Lung microvascular endothelial cell (primary cell): Measurements from ENCODE around the gene PLRG1. TPM values are rescaled to one million over a fixed set of nuclear protein-coding genes. Genes with fewer than 3 reads are reported as not detected.

Experiments
- DNase-seq, 2 donors: peaks; one replicate each; pipeline versions ENCODE4 v3.0.0 to v3.0.0-alpha.2; 2010; ENCODE audit warnings: low read depth in 2 of 2
- total RNA-seq: library from RNA; depleted of rRNA; stranded (reverse); fragments of >200 nt; gene quantifications from 2 replicates; pipeline ENCODE4 v1.2.1, GENCODE V29; 2014

Gene PLRG1
- total RNA-seq, 1 donor from 2014 or later: 46.6 TPM

DNA sequence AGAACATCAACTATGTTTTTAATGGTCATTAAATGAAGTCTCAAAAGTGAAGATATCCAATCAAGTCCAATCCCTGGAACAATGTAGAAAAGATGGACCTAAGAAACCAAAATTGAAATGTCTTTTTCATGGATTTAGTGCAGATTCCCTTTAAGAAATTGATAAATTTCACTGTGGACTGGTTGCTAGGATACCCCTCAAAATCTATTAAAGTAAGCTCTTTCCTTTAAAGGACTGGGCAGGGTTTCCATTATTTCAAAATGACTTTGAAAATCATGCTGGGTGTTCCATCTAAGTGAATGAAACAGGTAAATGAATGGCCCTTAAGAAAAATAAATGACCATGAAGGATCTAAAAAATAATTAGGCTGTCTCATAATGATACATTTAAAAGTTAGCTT, 28.6 kb downstream of the PLRG1 start:
- no peak for DNase-seq

DNA sequence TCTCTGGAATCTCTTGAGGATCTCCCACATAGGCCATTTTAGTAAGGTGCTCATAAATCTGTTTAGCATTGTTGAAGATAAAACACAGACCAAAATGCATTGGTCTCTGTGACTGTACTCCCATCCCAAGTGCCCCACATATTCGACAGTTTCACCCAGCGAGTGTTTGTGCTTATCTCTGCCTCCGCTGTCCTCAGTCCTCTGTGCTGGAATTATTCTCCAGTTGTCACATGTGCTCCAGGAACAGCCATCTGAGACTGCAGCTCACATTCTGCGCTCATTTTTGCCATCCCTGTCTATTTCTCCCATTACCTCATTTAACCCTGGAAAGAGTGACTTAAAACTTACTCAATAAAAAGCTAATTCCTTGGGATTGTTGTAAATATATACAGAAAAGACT, 31.0 kb downstream of the PLRG1 start:
- no peak for DNase-seq

DNA sequence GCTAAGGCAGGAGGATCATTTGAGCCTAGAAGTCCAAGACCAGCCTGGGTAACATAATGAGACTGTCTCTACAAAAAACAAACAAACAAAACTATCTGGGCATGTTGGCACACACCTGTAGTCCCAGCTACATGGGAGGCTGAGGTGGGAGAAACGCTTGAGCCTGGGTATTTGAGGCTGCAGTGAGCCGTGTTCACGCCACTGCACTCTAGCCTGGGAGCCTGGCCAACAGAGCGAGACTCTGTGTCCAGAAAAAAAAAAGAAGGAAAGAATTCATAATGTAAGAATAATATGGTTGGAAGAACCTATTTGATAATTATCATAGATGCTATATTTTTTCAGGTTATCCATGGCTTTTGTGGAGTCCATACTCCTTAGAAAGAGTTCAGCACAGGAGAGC, 32.6 kb downstream of the PLRG1 start:
- DNase-seq: no peak

DNA sequence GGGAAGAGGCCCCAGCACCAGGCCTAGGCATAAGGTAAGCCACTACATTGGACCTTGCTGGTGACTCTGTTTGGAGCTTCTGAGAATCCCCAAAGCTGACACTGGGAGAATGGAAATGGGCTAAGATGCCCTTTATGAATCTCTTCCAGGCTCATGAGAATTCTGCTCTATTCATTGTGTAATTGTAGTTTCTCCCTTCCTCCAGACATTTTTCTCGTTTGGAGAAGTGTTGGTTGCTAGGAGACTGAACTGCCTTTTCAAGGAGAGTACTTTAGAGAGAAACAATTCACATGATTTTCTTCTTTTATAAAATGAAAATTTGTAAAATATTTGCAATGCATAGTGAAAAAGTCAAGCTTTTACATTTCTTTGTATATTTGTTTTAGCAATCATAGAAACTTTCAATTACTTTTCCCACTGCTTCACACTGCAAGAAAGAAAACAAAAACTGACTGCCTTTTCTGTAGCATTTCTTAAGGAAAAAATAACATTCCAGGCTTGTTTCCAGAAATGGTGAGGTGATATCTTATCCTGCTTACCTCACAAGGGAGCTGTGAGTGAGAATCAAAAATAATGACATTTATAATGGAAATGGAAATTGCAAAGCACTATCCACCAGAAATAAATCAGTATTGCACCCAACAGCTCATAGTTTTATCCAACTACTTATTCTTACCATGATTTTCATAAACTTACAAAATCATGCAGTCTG, 33.7 kb downstream of the PLRG1 start:
- no peak for DNase-seq

DNA sequence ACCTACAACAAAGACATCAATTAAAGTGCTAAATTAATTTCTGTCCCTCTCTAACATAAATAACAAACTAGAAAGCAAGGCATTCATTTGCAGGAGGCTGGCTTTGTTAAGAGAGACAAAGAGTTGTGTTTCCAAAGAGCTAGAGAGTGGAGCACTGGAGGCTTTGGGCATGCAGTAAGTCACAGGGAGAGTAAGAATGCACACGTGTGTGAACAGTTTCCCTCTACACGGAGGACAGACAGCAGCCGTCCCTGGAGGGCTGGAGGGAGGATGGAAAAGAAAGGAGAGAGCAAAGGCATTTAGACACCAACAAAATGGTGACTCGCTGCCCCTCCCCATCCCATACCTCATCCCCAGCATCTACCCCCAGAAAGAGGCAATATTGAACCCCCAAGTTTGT, 38.2 kb downstream of the PLRG1 start:
- no peak for DNase-seq

DNA sequence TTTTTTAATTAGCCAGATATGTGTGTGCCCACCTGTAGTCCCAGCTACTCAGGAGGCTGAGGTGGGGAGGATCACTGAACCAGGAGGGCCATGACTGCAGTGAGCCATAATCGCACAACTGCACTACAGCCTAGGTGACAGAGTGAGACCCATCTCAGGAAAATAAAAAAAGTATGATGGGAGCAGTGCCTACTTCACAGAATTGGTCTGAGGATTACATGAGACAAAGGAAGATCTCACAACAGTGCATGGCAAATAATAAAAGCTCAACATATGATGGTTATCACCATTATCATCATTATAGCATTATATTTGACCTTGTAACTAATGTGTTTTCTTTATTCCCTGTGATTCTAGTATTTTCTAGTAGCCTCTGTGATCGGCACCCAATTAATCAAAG, 38.7 kb downstream of the PLRG1 start:
- no peak for DNase-seq

DNA sequence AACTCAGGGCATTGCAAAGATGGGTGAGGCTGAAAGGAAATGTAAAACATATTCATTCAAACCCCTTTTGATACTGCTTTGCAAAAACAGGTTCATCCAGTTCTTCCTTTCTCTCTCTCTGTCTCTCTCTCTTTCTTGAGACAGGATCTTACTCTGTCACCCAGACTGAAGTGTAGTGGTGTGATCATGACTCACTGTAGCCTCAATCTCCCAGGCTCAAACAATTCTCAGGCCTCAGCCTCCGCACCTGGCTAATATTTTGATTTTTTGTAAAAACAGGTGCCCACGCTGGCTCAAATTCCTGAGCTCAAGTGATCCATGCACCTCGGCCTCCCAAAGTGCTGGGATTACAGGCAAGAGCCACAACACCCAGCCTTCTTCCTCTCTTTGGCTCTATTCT, 43.0 kb downstream of the PLRG1 start:
- no peak for DNase-seq

DNA sequence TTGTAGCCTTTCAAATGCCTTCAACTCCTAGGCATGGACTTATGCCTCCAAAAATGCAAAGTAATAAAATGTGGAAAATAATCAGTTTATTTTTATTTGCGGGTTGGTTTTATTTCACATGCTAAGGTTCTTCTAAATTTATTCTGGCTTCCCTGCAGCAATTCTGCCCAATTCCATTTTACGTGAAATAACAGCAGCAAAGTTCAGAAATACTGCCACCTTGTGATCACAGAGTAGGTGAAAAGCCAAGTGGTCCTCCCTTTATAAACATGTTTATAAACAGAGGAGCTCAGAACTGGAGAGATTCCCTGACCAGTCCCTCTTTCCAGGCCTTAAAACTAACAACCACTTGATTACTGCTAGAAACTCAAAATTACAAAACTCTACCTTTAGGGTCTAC, 43.9 kb downstream of the PLRG1 start:
- peak; percentile 24 to 68 for DNase-seq

DNA sequence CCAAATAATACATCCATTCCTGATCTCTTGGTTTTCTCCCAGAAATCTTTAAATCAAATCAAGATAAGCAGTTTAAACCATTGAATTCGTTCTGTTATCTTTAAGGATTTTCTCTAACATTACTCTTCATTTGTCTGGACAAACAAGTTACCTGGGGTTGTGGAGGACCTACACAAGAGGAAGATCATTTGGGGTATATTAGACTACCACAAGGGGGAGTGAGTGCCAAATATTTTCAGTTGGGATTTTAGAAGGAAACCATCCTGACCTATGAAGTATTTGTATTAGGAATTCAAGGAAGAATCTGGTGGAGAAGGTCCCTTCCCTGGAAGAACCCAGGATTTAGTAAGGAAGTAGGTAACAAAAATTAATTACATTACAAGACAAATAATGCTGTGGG, 46.6 kb downstream of the PLRG1 start:
- peak; percentile 8 to 31 for DNase-seq

DNA sequence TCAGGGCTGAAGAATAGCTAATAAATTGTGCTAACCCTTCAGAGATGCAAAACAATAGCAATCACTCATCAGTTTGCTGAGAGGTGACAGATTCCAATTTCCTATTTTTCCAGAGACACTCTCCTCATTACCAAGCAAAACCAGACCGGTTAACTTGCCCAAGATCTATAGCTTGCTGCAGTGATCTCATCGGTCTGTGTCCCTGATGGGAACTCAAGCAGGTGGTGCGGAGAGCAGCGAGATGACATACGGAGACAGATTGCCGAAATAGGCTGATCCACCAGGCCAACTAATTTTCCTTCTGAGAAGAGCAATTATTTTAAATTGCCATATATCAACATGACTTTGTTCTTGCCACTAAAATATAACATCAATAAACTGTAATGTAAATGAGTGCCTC, 48.1 kb downstream of the PLRG1 start:
- DNase-seq: no peak

DNA sequence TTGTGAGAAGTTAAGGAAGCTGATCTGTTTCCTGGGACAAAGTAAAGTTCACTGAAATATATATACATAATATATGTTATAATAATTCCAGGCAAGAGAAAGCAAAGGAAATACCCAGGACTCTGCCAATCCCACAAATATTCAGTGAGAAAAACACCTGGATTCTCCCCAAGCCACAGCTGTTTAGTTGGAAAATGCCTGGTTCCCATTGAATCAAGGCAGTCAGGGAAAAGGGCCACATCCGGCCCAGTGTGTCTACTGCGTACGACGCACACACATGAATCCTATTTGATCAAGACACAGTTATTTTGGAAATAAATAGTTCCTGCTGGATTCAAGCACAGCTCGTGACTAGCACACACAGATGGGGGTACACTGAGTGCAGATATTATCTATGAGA, 52.3 kb downstream of the PLRG1 start:
- peak in 1 of 2 donors; percentile 30 for DNase-seq

DNA sequence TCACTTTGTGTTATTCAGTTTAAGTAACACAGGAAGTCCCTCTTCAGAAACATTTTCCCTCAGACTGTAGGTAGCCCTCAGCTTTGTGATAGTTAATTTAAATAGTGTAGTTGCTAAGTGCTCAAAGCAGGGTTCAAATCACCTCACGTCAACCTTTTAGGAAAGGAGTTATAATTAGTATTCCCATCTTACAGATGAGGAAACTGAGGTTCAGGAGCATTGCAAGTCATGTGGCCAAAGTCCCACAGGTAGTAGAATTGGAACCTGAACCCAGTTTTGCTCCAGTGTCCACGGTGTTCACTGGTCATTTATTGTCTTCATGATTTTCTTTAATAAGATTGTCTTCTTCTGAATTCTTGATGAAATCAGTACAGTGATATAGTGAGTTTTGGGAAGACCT, 54.3 kb downstream of the PLRG1 start:
- no peak for DNase-seq

DNA sequence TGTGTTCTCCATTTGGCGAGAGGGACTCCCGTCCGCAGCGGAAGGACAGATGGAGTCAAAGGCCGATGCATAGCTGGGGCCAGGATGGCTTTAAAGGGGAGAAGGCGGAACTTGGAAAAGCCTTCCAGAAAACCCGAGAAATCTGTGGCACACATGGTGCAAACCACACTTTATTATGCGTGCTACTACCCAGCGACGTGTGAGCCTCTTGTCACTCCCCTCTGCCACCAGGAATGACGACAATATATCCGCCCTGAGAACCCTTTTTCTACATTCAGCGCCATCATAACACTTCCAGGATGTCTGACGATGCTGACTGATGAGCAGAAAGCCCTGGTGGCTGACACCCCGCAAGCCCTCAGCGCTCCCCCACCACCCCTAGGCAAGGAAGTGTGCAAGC, 57.9 kb downstream of the PLRG1 start:
- DNase-seq: no peak

DNA sequence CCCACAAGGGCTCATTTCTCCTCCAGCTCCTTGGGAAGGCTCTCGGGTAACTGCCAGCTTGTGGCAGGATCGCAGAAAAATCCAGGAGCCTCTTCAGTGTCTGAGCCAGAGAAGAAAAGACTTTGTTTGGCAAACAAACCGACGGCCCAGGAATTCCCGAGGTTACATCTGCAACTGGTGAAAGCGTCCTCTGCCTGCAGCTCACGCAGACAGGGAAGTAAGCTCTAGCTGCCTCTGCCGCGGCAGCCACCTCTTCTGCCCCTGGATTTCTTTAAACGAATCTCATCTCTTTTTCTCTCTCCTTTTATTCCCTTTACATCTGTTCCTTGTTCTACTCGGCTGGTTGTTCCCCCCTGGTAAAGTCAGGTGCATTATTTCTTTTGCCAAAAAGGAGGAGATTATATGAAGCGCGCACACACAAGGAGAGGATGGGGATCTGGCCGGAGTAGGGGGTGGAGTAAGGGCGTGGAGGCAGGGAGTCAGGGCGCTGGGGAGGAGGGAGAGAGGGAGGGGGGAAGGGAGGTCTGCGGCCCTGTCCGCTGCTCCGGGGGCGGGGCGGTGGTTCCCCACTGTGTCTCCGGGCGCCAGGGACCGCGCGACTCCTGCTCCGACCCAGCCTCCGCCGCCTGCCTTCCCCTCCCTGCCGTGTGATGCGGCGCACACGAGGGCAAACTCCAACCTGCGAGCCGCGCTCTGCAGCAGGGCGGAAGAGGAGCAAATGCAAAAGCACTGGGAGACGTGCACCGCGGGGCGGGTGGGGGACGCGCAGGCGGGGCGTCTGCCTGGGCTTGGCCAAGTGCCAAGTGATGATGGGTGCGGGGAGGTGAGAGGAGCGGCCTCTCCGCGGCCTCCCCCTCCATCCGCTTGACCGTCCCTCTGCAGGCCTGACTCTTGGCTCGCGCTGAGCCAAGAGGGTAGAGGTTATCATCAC, 58.6 kb downstream of the PLRG1 start, which contains the start of gene DCHS2:
TSS of gene DCHS2 (minus strand) at position 459 of the 931 bp plus-strand sequence. CDS start at position 15, 444 bp downstream.
- DNase-seq: peak in 1 of 2 donors; percentile 15

DNA sequence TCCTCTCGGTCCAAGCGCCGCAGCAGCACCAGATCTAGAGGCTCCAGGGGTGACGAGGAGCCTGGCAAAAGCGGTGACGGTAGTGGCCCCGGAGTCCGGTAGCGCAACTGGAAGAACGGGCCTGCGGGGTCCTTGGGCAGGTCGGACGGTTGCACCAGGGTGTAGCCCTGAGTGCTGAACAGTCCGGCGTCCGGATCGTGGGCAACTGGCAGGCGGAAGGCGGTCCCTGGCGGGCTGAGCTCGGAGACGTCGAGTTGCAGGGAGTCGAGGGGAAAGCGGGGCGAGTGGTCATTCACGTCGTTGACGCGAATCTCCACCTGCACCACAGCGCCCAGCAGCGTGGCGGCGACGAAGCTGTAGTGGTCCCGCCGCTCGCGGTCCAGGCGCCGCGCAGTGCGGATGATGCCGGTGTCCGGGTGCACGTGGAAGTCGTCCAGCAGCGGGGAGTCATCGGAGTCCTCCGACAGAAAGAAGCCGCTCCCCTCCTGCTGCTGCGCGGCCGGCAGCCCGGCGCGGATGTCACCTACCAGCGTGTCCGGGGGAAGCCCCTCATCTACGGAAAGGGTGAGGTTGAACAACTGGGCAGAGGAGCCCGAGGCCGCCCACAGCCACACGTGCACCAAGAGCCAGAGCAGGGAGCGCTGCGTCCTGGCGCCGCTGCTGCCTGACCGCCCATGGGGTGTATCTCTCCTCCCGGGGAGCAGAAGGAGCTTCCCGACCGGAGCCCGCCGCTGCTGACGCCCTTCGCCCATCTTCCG, 59.4 kb downstream of the PLRG1 start:
- peak in 1 of 2 donors; percentile 8 for DNase-seq

DNA sequence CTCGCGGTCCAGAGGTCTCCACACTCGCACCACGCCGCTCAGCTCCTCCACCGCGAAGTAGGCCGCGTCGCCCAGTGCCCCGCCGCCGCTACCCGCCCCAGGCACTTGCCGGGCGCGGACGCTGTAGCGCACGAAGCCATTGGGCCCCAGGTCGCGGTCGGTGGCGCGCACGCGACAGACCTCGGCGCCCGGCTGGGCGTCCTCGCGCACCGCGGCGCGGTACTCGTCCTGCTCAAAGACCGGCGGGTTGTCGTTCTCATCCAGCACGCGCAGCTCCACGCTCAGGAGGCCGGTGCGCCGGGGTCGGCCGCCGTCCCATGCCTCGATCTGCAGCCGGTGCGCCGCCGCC, 60.0 kb downstream of the PLRG1 start:
- no peak for DNase-seq

DNA sequence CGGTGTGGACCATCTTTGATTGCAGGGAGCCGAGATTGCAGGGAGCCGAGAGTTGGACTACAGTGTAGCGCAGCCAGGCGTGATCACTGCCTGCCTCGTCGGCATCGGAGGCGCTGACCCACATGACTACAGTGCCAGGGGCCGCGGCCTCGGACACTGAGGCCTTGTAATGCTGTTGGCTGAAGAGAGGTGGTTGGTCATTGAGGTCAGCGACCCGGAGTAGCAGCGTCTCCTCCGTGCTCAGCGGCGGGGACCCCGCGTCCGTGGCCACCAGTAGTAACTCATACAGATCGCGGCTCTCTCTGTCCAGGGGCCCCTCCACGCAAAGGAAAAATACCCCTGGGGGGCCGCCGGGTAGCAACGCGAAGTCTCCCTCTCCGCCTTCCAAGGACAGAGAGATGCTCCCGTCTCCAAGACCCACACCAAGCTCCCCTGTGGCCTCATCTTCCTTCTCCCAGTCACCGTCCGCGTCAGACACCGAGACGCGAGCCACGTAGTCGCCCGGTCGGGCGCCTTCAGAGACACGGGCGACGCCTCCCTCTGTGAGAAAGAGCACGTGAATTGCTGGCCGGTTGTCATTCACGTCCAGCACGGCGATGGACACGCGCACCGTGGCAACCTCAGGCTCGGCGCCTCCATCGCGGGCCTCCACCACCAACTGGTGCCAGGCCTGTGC, 60.5 kb downstream of the PLRG1 start:
- no peak for DNase-seq

DNA sequence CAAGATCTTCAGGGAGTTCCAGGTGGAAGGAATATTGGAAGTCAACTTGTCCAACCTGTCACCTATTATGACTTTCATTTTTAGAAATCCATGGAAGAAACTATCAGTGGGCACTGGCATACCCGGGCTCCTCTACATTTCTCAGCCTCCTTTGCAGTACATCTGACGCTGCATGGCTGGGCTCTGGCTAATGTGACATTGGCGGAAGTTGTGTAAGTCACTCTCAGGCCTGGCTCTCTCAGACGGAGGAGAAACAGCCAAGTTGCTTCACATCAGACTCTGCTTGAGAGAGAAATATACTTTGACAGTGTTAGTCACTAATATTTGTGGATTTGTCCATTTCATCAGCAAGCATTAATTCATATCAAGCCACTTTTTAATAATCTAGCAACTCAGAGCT, 63.1 kb downstream of the PLRG1 start:
- DNase-seq: no peak

DNA sequence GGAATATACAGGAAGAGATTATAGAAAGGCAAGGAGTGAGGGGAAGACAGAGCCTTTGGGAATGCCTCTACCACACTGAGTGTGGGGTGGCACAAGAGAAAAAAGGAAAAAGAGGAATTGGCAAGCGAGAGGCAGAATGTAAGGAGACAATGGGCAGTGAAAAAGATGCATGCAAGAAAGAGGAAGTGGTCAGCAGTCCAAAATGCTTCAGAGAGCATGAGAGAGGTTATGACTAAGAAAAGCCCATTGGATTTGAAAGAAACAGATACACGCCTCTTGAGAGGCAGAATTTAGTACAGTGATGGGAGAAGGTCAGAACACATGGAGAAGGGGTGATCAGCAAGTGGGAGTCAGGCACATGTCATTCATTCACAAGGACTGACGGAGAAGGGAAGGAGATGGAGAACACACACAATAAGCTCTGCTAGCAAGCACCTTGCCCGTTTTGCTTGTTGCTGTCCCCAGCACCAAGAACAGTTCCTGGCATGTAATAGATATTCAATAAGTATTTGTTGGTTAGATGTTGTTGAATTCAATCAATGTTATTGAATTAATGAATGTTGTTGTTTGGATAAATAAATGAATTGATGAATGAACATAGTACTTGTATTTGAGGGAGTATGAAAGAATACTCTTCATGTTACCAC, 65.0 kb downstream of the PLRG1 start:
- no peak for DNase-seq
